GM13977 (cell line): ENCODE data around the gene GATAD2A.
A peak's percentile ranks its signal among the peaks of the same experiment; 100 is the strongest.

ENCODE experiments used
- DNase-seq: peaks from one replicate; pipeline ENCODE4 v3.0.0; 2012; ENCODE audit warnings: low spot score
- in situ Hi-C: fragments of 300-500 bp; cut with MboI; formaldehyde crosslinking; loops from one replicate; pipeline ENCODE4 v1.12.0; 2022; ENCODE audit warnings: low sequenced_read_pairs, low pct_unique_long_range_greater_than_20kb, mixed read lengths, inconsistent platforms; ENCODE audit not compliant: unreplicated experiment
- TF ChIP-seq, protein P1 (sequence below): IDR thresholded peaks from 2 replicates; pipeline ENCODE4 v1.5.1; 2012; ENCODE audit warnings: mild to moderate bottlenecking, control low read depth; ENCODE audit not compliant: insufficient read depth; ENCODE audit errors: extremely low read depth, missing control alignments

Gene GATAD2A

GRCh38 chr19:19475015-19475765, 69.7 kb downstream of the GATAD2A start:
- TF ChIP-seq, protein P1, sequence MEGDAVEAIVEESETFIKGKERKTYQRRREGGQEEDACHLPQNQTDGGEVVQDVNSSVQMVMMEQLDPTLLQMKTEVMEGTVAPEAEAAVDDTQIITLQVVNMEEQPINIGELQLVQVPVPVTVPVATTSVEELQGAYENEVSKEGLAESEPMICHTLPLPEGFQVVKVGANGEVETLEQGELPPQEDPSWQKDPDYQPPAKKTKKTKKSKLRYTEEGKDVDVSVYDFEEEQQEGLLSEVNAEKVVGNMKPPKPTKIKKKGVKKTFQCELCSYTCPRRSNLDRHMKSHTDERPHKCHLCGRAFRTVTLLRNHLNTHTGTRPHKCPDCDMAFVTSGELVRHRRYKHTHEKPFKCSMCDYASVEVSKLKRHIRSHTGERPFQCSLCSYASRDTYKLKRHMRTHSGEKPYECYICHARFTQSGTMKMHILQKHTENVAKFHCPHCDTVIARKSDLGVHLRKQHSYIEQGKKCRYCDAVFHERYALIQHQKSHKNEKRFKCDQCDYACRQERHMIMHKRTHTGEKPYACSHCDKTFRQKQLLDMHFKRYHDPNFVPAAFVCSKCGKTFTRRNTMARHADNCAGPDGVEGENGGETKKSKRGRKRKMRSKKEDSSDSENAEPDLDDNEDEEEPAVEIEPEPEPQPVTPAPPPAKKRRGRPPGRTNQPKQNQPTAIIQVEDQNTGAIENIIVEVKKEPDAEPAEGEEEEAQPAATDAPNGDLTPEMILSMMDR, result no peak
- in situ Hi-C loops, result loop anchor here (25.0 kb wide), 1 partner anchor 313 kb away; the partner anchor contains the start of gene MEF2B
- DNase-seq, result no peak

- no peak for DNase-seq
- TF ChIP-seq, protein P1, result peak; percentile 47
- in situ Hi-C loops, result loop anchor here (25.0 kb wide), 1 partner anchor 314 kb away; the partner anchor contains the start of gene MEF2B
Measured at GRCh38 chr19:19475849-19476828, 70.7 kb downstream of the GATAD2A start.

DNA sequence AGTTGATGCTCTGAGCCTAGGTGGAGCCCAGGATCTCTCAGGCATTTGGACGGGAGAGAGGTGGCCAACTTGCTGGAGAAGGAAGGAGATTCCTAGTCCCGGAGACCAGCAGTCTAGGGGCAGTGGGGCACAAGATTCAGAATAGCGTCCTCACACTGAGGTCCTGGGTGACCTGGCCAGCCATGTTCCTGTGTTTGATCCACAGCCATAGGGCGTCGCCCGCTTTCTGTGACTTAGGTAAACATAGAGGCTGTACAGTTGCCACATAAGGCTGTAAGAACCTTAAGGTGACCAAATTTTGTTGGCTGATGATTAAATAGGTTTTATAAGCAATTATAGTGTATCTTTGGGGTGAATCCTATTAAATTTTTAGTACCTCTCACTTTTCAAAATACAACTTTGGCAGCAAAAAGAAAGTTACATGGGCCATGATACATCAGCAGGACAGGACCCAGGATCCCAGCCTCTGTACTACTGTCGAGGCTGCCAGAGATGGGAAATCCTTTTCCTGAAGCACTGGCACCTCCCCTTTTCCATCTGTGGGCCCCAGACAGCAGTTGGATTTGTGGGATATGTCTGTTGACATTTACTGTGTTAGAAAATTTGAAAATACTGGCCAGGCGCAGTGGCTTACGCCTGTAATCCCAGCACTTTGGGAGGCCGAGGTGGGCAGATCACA, 72.4 kb downstream of the GATAD2A start:
- in situ Hi-C loops, result loop anchor here (25.0 kb wide), 1 partner anchor 316 kb away; the partner anchor contains the start of gene MEF2B
- TF ChIP-seq, protein P1, result no peak
- no peak for DNase-seq

DNA sequence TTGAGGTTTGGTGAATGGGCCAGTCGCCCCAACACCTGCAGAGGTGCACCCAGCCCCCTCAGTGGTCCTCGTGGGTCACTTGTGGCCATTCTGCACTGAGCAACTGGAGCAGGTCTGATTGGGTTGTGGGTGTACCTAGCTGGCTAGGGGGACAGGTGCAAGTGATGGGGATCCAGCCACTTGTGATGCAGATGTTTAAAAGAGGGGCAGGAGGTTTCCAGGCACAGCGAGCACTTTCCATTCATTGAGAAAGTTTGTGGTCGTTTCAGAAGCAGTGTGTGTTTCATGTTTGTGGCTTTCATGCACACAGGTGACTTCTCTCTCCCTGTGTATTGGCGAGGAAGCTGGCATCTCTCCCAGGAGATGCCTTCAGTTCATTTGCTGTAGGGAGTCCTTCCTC, 75.2 kb downstream of the GATAD2A start:
- DNase-seq, result no peak
- in situ Hi-C loops, result loop anchor here (25.0 kb wide), 1 partner anchor 318 kb away; the partner anchor contains the start of gene MEF2B

DNA sequence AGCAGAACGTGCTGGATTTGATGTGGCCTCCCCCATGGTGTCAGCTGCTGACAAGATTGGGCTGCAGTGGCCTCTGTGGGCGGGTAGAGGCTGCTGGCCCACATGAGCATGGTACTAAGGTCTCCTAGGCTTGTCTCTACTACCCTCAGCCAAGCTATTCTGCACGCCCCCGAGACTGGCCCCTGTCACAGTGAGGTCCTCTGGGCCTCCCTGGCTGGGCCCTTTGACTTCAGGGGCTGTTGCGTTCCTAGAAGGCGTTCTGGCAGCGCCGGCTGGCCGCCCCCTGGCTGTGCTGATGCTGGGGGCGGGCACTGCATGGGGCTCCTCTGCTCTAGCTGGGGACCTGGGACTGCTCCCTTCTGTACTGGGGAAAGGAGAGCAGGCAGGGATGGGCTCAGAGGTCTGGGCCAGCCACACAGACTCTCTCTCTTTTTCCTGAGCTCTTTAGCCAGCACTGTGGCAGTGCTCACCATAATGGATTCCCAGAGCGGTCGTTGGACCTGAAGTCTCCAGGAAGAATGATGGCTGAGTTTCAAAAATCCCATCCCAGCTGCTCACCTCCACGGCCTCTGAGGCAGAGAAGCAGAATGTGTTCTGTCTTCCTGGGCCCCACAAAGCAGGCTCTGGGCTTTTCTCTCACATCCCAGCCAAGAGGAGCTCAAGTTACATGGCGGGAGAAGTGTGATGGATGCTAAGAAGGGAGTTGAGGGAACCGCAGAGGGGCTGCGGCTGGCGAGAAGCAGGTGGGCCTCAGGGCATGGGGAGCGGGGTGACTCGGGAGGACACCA, 77.5 kb downstream of the GATAD2A start:
- TF ChIP-seq, protein P1, result no peak
- no peak for DNase-seq
- in situ Hi-C loops, result loop anchor here (25.0 kb wide), 1 partner anchor 321 kb away; the partner anchor contains the start of gene MEF2B

More for the DNA sequence above, 75.2 kb downstream of the GATAD2A start:
- TF ChIP-seq, protein P1, result no peak
